GM21576 (cell line): Measurements from ENCODE around the gene KANK3.

Source experiments
- ATAC-seq: cut with Tn5 transposase; IDR thresholded peaks from one replicate; pipeline ENCODE4 v1.9.1; 2021; ENCODE audit warnings: mild to moderate bottlenecking, moderate library complexity; ENCODE audit not compliant: unreplicated experiment

KANK3 gene

DNA sequence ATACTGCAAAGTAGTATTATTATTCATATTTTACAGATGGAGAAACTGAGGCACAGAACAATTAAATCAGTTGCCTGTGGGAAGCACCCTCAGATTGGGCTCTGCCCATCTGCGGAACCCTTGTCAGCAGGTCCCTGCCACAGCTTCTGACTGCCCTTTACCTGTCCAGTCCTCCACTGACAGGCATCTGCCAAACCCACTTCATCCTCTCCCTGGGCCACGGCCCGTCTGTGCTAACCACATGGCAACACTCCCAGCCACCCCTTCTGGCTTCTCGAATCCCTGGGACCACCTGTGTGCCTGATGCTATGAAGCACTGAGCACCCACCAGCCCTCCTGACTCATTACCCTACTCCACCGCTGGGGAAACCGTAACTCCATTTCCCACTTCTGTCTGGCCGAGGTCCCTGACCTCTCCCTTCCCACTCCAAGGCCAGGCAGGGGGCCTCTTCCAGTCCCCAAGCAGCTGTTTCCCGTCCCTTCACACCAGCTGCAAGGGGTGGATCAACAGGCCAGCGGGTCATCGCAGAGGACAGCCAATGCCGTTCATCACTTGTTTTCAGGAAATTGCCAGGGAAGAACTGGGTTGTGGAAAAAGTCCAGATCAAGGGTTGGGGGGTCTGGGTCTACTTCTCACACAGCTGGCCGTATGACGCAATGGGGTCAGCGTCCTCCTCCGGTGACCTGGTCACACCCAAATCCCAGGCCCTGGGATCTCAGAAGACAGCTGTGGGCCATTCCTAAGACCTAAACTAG is 2.5 kb downstream of the KANK3 start:
- no peak for ATAC-seq

DNA sequence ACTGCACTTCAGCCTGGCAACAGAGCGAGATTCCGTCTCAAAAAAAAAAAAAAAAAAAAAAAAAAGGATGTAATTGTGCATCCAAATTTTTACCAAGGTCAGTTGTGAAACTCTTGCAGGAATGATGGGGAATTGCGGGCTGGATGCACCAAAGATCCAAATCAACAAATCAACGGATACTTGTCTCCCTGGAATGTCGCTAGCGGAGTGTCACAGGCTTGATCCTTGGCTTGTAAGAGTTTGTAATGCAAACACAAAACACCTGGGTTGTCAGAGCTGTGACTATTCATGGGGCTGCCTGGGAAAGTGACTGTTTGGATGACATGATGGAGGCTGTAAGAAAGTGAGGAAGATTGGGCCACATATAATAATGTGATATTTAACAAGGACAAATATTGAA is 4.2 kb downstream of the KANK3 start:
- ATAC-seq, result no peak

DNA sequence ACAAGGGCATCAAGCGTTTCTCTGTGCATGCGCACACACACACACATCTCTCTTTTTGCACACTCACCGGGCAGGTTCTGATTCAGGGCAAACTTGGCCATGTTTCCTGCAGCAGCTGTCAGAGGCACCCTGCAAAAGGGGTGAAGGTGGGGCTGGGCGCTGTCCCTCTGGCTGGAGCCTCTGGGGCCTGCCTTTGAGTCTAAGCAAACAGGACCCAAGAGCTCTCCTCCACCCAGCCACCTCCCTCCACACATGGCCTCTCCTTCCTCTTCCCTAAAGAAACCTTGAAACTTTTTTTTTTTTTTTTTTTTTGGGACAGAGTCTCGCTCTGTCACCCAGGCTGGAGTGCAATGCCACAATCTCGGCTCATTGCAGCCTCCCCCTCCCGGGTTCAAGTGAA is 5.3 kb downstream of the KANK3 start:
- ATAC-seq, result no peak

DNA sequence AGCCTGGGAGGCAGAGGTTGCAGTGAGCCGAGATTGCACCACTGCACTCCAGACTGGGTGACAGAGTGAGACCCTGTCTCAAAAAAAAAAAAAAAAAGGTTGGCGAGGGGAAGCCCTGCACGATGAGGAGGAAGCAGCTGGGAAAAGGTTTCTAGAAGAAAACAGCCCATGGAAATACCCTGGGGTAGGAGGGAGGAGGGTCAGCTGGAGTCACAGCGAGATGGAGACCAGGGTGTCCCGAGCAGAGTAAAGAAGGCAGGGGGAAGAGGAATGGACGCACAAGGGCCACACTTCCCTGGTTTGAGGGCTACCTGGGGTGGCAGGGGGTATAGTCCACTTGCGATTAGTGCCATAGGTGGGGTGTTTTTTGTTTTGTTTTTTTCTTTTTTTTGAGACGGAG is 6.4 kb downstream of the KANK3 start:
- no peak for ATAC-seq

DNA sequence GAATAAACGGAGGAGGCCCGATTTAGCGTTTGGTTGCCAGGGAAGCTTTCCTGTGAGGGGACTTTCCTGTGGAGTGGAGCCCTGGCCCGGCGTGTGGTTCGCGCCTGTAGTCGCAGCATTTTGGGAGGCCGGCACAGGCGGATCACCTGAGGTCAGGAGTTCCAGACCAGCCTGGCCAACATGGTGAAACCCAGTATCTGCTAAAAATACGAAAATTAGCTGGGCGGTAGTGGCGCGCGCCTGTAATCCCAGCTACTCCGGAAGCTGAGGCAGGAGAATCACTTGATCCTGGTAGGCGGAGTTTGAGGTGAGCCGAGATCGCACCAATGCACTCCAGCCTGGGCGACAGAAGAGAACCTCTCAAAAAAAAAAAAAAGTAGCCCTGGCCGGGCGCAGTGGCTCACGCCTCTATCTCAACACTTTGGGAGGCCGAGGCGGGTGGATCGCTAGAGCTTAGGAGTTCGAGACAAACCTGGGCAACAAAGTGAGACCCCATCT is 6.9 kb downstream of the KANK3 start:
- no peak for ATAC-seq

DNA sequence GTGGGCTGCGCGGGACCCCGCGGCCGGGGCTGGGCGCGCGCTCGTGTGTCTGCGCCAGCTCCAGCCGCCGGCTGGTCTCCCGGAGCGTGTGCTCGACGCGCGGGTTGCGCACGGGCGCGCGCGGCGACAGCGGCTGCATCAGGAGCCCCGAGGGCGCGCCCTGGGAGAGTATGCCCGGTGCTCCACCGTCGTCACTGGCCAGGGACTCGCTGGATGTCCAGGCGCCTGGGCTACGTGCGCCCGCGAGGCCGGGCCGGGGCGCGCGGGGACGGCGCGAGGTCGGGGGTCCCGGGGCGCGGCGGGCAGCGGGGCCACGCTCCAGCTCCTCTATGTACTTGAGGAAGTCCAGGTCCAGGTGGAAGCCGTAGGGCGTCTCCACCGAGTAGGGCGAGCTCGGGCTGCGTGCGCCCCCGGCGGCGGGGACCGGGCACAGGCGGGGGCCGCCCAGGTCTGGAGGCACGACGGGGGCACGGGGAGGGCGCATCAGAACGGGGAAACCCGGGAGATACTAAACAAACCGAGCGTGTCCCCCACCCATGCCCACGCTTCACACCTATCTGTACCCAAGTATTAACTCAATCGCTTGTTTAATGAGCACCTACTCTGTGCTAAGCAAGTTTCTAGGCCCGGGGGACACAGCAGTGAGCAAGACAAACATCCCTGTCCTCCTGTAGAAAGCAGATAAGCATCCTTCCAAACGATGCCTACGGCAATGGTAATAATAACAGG is 7.6 kb downstream of the KANK3 start:
- no peak for ATAC-seq

DNA sequence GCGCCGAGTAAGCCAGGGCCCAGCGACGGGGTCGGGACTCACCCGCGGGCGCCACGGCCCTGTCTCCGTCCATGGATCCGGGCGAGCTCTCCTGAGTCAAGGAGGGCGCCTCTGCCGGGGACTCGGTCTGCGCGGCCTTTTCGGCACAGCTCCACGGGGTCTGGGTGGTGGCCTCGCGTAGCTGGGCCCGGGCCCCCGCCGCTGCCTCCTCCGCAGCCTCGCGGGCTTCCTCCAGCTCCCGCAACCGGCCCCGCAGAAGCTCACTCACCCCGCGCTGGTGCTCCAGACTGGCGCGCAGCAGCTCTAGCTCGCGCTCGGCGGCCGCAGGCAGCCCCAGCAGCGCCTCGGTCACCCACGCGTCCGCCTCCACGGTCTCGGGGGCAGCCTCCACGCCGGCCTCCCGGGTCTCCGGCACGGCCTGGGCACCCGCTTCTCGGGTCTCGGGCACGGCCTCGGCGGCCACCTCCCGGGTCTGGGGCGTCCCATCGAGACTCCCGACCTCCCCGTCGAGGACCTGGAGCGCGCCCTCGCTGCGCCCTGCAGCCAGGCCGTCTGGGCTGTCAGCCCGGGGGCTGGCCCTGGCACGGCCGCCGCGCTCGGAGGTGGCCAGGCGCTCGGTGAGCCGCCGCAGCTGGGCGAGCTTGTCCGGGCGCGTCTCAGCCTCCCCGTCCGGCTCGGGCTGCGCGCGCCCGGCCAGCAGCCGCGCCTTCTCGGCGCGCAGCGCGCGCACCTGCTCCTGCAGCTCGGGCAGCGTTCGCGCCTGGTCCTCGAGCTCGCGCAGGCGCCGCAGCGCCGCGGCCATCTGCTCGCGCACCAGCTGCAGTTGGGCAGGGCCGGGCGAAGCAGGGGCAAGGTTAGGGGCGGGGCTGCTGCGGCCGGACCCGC is 8.4 kb downstream of the KANK3 start:
- no peak for ATAC-seq

DNA sequence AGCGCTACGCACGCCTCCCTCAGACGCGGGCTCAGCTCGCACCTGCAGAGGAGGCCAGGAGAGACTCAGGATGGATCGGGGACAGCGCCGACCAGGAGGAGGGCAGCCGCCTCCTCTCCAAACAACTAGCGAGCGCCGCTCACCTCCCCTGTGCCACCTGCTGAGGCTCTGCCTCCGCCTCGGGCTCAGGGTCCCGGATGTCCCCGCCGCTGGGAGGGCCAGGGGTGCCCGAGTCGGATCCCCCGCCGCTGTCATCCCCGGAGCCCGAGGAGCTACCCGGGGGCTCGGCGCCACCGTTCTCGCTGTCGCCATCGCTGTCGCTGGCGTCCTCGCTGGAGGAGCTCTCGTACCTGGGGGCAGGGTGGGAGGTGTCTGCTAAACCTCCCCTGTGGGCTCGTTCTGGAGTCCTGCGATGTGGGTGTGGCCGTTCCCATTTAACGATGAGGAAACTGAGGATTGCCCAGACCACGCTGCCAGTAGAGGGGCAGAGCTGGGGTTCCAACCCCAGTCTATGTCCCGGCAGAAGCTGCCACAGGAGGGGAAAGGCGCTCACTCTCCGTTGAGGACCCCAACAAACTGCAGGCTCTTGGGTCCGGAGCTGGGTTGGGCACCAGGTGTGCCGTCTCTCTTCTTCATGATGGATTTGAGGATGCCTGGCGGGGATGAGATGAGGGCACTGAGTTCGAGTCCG is 9.2 kb downstream of the KANK3 start:
- ATAC-seq, result no peak

DNA sequence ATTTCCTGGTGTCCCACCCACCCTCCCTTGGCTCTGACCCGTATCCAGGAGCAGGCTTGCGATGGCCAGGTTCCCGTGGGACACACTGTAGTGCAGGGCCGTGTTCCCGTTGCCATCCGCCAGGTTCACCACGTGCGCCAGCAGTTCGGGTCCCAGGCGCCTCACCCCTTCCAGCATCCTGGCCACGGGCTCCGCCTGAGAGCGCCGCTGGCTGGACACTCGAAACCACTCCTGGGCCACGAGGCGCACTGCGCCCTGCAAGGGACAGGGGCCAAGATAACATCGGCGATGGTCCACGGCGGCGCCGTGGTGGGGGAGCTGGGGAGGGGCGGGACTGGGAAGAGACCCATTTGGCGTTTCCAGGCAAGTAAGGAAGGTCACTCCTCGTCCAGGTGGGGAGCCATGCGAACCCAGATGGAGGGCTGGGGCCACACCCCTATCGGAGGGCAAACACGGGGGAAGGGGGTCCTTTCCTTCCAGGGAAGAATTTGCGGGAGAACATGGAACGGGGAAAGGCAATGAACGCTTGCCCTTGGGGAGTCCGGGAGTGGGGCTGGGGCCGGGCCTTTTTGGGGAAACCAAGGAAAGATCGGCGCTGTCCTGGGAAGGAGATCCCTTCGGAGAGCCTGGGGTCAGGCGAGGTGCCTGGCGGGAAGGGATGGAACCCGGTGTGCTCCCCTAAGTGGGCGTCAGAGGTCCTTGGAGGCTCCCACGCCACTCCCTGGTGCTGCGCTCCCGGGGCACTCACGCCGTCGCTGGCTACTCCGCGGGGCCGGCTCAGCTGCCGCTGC is 9.9 kb downstream of the KANK3 start:
- ATAC-seq, result no peak

DNA sequence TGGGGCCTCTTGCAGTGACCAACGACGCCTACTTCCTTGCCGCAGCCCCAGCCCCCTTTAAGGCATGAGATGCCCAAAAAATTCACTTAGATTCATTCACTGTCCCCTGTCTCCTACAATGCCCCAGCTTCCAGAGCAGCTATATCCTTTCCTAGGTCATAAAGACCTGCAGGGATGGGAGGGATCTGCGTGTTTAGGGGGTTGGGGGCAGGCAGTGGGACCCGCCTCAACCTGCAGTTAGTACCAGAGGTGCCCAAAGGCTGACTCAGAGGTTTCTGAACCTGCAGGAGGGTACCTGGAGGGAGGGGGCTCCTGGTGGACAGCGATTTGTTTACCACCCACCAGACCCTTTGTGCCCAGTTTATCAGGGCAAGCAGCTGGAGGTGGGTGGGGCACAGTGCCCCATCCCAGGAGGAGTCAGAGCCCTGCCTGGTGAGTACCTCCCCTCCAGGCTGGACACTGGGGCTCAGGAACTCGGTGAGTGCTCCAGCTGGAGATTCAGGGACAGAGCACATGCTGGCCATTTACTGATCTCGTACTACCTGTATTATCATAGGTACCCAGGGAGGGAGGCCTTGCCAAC is 11.7 kb downstream of the KANK3 start:
- ATAC-seq, result no peak

DNA sequence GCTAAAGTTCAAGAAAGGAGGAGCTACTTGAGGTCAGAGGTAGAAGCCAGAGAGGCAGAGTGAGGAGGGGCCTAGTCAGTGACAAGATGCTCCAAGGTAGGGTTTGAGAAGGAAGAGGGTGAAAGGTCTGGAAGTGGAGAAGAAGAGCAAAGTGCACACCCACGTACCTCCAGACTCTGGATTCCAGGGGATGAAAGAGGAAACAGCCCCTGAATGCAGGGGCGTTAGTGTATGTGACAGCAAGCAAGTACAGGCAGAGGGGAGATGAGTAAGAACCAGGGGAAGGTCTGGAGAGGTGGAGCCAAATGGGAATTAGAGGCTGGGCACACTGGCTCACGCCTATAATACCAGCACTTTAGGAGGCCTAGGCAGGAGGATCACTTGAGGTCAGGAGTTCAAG is 13.1 kb downstream of the KANK3 start:
- ATAC-seq, result no peak

DNA sequence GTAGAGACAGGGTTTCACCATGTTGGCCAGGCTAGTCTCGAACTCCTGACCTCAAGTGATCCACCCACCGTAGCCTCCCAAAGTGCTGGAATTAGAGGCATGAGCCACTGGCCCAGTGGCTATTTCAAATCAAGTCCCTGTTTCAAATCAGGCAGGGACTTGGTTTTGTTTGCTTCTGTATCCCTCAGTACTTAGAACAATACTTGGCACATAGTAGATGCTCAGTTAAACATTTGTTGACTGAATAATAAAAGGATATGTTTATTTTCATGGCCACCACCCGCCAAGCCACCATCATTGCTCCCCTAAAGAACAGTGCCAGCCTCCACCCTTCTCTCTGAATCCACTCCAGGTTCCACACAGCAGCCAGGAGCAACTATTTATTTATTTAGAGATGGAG is 17.6 kb downstream of the KANK3 start:
- ATAC-seq, result no peak

DNA sequence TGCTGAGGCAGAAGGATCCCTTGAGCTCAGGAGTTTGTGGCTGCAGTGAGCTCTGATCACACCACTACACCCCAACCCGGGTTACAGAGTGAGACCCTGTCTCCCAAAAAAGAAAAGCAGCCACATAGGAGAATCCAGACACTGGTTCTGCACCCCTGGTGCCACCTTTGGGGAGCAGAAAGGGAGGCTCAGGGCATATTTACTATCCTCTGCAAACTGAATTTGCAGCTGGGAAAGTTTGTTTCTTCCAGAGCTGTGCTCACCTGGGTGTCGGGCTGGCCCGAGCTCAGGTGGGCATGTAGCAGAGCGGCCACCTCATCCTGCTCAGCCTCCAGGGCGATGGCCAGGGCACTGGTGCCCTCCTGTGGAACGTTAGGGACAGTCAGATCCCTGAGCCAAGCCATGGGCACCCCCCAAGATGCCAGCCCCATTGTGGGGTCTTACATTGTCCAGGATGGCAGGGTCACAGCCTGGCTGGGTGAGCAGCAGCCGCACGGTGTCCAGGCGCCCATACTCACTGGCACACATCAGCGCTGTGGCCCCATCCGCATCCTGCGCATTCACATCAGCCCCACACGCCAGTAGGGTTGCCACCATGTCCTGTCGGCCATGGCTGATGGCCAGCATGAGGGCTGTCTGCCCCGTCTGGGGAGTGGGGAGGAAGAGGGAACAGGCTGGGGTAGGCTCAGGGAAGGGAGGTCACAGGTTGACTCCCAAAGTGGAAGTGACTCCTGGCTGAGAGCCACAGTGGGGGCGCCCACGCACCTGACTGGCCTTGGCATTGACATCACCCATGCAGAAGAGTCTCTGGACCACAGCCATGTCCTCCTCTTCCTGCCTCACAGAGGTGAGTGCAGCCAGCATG is 18.6 kb downstream of the KANK3 start:
- no peak for ATAC-seq

DNA sequence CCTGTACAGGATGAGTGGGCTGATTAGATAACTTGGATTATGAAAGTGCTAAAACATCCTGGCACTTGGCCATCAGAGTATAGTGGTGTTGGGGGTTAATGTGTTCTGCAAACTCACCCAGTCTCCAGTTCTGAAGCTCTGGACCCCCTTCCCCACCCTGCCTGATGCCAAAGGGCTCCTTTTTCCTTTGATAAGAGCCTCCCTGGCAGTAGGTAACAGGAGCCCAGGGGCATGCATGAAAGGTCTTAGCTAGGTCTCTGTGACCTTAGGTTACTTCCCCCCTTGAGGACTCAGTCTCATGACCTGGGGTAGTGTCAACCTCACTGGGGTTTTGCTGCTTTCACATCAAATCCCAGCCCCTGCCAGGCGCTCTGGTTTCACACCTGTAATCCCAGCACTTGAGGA is 19.3 kb downstream of the KANK3 start:
- ATAC-seq, result no peak

DNA sequence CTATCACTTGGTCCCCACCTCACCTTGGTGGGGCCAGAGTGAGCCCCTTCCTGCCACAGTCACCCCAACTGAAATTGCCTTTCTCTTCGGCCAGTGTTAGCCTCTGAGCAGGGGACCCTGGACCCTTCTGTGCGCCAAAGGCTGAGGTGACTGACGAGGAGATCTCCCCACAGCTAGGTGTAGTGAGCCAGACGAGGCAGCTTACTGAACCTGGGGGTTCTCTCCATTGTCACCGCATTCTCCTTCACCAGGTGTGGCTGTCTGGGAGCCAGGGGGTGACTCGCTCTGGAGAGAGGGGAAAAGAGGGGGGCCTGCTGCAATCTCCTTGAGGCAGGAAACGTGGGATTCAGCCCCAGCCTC is 20.4 kb downstream of the KANK3 start:
- no peak for ATAC-seq

DNA sequence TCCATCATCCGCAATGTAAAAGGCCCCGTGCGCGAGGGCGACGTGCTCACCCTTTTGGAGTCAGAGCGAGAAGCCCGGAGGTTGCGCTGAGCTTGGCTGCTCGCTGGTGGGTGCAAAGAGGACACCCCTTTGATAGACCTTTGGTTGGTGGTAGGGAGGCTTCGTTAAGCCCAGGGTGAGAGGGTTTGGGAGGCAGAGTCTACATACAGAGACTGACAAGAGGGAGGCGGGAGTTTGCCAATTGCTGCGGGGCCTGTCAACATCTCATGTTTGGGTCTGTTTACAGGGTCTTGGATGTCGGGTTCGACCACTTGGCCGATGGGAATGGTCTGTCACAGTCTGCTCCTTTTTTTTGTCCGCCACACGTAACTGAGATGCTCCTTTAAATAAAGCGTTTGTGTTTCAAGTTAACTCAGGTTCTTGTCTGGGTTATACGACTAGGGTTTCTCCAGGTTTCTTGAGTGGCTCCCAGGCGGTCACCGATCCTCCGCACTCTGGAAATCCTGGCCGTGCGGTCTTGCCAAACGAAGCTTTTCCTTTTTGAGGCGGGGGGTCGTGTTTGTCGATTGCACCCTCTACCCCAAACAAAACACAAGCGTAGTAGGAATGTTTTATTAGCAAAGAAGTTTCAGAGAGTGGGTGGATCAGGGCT is 20.9 kb downstream of the KANK3 start:
- ATAC-seq, result no peak

DNA sequence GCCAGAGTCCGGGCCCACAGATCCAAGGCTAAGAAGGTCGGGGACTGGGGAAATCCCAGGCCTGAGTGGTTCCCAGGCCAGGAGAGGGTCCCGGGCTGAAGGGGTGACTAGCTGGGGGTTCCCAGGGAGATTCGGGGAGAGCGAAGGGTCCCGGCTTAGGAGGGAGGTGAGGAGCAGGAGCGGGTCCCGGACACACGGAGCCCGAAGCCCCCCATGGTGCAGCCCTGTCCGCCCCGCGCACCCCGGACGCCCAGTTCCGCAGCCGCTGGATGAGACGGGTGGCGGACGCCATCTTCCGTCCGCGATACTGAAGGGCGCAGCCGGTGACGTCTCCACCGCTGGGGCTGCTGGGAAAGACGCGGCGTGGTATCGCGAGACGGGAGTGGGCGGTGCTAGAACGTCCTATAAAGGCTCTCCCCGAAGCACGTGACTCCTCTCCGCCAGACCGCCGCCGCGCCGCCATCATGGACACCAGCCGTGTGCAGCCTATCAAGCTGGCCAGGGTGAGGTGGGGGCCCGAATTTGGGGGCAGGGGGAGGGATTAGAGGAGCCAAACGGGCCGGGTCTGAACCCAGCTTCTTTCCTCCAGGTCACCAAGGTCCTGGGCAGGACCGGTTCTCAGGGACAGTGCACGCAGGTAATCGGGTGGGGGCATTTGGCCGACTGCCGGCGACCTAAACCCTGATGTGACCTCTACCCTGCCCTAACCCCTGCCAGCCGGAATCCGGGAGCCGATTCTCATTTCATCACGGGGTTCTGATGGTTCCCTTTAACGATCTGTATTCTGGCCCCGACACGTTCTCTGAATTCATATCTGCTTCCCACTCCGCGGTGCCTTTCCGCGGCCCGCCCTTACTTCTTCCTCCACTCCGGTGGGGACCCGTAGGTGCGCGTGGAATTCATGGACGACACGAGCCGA is 21.7 kb downstream of the KANK3 start, which contains the start of the genes NDUFA7 and RPS28:
Gene NDUFA7, minus strand, starts transcription at position 309 of the 919 bp plus-strand sequence. Its CDS starts 17 bp downstream, at position 292.
Gene RPS28, plus strand, starts transcription at position 430 of the 919 bp plus-strand sequence. Its CDS starts 35 bp downstream, at position 465.
- peak; percentile 86 for ATAC-seq
